ENCODE data around the gene NOX4.
"Not testable (repeated sequence)": the region's sequence is repeated elsewhere in the genome, so short reads cannot be mapped to it uniquely, and the experiment has no call there.

The NOX4 gene

DNA sequence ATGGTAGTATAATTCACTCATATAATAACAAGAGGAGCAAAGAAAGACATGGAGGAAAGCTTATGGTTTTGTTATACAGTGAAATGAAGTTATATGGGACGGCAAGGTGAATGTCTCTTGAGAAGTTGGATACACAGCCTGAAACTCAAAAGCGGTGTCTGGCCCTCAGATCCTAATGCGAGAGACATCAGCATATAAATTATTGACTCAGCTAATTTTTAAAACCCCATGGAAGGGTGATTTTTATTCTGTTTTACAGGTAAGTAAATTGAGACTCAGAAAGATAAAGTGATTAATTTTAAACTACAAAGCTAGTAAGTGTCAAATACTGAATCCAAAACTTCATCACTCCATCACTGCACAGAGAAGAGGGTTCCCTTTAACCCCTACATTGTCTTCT is 203.2 kb downstream of the NOX4 start:
- DNase-seq = not testable (repeated sequence)

DNA sequence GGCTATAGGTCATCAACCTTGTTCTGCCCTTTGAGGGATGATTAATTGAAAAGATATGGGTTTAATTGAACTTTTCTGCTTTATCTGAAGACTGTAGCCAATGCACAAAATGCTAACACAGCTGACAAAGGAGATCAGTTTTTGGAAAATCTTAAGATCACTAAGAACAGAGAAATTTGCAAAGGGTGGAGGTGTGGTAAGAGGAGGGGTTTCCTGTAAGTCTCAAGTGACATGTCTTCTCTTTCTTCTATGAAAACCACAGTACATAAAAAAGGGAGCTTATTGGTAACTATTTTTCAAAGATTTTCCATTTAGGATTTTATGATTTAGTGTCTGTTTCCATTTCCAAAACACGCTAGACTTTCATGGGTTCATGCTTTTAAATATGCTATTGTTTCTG is 204.6 kb downstream of the NOX4 start:
- DNase-seq = not testable (repeated sequence)

DNA sequence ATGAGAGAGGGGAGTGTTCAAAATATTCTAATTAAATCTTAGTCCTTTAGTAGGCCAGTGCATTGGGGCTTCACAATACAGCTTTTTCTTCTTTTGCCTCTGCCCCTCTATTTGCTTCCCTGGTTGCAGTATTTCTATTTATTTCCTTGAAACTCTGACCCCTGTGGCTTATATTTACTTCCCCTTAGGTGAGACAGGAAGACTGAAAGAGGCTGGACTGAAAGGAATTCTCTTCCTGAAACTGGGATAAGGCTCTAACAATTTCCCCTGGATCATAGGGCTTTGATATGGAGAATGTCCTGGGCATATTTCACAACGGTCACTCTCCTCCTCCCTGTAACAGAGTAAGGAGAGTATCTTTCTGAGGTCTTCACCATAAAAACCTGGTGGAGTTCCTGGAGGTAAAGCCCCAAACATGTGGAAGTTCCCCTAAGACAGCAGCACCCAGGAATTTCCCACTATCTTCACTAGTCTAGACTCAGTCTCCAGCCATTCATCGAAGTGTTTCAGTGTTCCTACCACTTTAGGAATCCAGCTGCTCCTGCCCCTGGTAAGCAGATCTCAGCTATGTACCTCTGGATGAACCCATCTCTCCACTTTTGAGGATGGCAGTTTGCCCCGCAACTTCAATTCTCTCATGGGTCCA is 210.0 kb downstream of the NOX4 start:
- not testable (repeated sequence) for DNase-seq

DNA sequence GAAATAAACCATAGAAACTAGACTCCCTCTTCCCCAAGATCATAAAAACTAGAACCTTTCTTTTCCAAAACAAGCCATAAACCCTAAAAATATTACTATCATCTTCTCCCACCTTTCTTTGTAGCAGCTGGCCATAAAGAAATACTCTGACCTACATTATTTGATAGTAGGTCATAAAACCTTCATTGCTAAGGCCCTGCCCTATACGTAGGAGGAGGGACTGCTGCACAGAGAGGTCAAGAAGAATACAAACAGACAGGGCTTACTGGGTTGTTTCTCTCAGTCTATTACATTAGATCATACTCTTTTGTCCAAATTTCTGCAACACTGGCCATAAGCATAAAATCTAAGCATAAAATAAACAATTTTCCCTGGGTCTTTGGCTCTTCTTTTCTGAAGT is 212.0 kb downstream of the NOX4 start:
- no peak for DNase-seq

DNA sequence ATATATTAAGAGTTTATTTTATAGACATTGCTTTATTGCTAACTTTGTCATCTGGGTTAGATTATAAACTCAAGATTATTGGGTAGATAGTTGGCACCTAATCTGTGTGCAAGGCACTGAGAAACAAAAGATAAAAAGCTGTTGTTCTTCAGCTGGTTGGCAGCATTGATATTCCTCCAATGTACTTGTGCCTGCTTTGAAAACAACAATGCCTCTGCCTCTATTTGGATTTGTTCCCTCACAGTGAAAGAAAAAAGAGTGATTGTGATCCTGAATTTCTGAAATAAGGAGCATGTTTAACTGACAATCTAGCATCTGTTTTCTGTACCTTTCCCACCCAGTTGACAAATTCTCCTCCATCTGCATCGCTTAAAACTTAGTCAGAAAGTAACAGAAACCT is 215.2 kb downstream of the NOX4 start:
- no peak for DNase-seq
